NCI-H524 treated with DMSO at 0.1 percent for 48 hours (cell line): ENCODE measurements around the gene ST6GALNAC3.
"Not testable (repeated sequence)": the region's sequence is repeated elsewhere in the genome, so short reads cannot be mapped to it uniquely, and the experiment has no call there.

Experiments used
- DNase-seq: peaks from one replicate; lab custom pipeline; 2025; lab: John Stamatoyannopoulos, UW

Gene ST6GALNAC3

GRCh38 chr1:76074321-76075187 is at the start of gene ST6GALNAC3:
TSS of gene ST6GALNAC3 (plus strand) at chr1:76074746.
- peak; percentile 8 for DNase-seq

- no peak for DNase-seq
Observed at GRCh38 chr1:76027341-76027740, 47.2 kb upstream of the ST6GALNAC3 start.

DNA sequence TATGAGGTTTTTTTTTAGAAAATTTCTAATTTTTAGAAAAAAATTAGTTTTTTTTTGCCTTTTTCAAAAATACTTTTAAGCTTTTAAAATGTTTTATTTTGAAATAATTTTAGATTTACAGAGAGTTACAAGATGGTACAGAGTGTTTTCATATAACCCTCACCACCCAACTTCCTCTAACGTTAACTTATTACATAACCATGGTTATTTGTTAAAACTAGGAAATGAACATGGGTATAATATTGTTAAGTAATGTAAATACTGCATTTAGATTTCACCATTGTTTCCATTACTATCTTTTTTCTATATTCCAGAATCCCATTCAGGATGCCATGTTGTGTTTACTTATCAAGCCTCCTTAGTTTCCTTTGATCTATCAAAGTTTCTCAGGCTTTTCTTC is 45.2 kb upstream of the ST6GALNAC3 start:
- DNase-seq, result no peak

GRCh38 chr1:76031496-76031895 is 43.0 kb upstream of the ST6GALNAC3 start:
- no peak for DNase-seq

- DNase-seq, result no peak
Observed at GRCh38 chr1:76033800-76034475, 40.6 kb upstream of the ST6GALNAC3 start.

DNA sequence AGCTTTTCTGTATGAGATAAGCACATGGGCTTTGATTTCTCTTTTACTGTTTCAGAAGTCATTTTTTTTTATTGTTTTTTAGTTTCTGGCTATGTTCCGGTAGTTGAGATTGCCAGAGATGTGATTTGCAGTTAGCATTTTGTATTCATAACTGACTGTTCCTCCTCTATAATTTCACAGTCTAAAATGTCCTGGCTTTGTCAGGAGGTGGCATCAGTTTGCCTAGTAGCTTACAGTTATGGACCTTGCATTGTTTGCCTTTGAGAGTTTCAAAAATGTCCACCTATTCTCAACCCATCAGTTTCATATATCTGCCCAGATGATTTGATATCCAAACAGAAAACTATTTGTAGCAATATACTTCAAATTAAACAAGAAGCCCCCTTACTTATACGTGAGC is 39.5 kb upstream of the ST6GALNAC3 start:
- no peak for DNase-seq

DNA sequence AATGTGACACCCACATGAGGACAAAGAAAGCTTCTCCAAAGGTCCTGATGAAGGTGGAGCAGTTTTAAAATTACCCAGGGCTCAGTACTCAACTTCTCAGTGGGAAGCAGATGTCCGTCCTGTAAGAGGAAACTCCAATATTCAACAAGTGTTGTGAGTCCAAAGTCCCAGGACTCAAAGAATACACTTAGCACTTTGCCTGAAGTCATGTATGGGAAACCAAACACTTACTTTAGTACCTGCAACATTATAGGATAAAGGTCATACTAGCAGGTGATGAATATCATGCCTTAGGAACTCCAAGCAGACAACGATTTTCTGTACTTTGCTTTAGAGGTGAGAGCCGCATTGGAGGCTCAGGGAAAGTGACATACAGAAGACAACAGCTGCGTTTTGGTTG is 37.2 kb upstream of the ST6GALNAC3 start:
- no peak for DNase-seq

DNA sequence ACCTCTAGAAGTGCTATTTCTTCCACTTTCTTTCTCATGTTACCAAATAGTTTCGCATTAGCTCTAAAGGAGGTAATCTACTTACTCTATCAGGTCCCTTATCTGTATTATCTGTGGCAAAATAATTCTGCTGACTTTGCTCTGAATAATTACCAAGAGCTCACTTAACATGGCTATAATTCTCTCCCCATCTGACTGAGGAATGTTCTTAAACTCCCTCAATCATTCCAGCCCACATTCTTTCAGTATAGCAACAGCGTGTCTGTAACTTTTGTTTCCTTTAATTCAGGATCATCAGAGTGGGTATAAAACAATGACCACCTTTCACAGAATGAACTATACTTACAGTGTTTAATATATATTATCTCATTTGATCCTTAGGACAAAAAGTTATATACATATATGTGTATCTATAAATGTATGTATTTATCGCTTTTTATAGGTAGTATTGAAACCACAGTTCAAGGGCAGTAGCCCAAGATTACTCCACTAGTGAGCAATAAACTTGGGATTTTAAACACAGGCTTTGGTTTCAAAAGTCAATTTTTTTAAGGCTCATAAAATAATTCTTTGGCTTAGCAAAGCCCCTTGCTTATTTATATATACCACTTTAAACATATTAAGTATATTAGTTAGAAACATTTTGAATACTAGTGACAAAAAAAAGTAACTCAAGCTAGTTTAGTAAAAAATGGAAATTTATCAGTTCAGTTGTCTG is 36.1 kb upstream of the ST6GALNAC3 start:
- no peak for DNase-seq

DNA sequence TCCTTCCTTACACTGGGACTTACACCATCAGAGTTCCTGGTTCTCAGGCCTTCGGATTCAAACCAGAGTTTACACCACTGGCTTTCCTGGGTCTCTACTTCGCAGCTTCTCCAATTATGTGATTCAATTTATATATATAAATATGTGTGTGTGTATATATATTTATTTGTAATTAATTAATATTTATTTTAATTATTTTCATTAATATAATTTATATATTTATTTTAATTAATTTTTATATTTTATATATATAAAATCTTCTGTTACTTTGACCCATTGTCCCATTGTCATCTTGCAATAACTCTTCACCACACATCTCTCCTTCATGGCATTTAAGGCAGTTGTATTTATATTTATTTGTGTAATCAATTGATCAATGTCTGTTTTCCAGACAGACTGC is 28.4 kb upstream of the ST6GALNAC3 start:
- DNase-seq, result no peak

GRCh38 chr1:76048219-76048618 is 26.3 kb upstream of the ST6GALNAC3 start:
- no peak for DNase-seq

DNA sequence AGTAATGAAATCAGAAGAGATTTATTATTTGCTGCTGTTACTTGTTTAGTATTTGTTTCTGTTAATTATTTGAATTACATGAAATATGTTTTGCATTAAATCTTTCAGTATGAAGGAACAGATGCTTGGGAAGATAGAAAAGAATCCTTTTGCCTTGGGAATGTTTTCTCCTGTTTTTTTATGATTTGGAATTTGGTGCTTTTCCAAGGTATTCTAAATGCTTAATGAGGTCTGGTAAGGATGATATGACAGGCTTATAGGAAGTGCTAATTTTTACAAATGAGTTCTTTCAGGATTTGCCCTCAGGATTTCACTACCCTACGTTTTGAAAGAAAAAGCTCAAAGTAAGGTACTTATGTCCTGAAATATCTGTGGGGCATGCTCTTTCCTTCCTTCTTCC is 25.6 kb upstream of the ST6GALNAC3 start:
- DNase-seq, result no peak

- DNase-seq, result no peak
Observed at GRCh38 chr1:76049498-76049897, 25.0 kb upstream of the ST6GALNAC3 start.

DNA sequence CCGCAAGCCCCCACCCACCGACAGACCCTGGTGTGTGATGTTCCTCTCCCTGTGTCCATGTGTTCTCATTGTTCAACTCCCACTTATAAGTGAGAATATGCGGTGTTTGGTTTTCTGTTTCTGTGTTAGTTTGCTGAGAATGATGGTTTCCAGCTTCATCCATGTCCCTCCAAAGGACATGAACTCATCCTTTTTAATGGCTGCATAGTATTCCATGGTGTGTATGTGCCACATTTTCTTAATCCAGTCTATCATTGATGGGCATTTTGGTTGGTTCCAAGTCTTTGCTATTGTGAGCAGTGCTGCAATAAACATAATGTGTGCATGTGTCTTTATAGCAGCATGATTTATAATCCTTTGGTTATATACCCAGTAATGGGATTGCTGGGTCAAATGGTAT is 24.5 kb upstream of the ST6GALNAC3 start:
- DNase-seq, result not testable (repeated sequence)

DNA sequence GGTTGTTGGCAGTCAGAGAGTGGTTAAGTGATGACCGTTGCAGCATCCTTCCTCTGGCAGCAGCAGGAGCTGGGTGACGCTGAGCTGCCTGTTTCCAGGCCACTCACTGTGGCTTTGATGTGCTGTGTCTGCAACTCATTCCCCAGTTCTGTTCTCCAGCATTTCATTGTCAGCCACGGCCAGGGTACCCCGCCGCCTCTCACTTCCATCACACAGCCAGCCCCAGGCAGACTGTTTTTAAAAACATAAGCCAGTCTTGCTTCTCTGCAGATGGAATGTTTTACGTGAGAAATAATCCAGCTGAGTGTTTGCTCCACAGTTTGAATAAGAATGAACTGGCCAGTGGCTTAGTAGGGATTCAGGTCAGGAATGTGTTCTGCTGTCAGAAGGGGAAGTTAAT is 21.5 kb upstream of the ST6GALNAC3 start:
- no peak for DNase-seq

GRCh38 chr1:76054359-76054758 is 20.2 kb upstream of the ST6GALNAC3 start:
- DNase-seq, result no peak

DNA sequence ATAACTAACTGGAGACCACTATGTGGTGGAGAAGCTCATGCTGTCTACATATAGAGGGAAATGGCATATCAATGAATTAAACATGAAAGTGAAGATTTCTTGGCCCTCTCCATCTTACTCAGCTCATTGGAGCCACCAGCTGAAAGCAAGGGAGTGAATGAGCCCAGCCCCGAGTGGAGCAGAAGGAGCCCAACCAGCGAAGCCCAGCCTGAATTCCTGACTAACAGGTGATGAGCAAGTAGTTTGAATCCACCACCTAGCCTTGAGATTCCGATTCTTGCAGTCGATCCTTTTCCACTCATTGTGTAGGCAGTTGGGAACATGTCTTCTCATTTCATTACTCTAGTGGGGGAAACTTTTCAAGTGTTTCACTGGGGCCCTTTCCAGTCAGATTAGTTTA is 18.6 kb upstream of the ST6GALNAC3 start:
- no peak for DNase-seq

GRCh38 chr1:76059451-76059850 is 15.1 kb upstream of the ST6GALNAC3 start:
- DNase-seq, result no peak

DNA sequence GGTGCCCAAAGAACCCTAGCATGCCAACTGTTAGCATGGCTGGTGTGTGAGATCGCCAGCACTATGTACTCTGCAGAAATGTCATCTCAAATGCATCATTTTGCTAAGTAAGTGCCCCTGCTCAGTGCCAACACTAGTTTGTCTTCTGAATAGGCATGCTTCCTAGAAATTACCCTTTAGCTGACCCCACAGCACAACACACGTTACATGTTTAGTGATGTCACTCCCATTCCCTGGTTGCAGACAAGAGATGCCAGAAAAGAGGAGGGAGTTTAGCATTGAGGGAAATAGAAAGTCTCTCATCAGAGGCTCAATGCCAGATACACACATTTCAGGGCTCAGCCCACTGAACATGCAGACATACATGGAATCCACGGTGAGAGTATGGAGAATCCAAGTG is 9.3 kb upstream of the ST6GALNAC3 start:
- DNase-seq, result no peak

DNA sequence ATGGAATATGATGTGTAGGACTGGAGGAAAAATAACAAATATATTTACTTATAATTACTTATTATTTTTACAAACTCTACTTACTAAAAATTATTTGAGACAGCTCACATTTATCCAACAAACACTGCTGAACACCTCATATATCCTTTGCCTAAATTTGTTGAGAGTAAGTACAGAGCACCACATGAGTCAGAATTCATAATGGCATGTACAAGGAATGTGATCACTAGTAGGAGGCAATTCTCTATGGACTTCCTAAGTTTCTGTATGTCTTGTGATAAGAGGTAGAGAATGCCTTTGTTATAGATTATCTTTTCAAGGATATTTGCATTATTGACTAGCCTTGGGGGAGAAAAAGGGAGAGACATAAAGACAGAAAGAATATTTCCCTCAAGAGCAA is 8.2 kb upstream of the ST6GALNAC3 start:
- DNase-seq, result no peak

DNA sequence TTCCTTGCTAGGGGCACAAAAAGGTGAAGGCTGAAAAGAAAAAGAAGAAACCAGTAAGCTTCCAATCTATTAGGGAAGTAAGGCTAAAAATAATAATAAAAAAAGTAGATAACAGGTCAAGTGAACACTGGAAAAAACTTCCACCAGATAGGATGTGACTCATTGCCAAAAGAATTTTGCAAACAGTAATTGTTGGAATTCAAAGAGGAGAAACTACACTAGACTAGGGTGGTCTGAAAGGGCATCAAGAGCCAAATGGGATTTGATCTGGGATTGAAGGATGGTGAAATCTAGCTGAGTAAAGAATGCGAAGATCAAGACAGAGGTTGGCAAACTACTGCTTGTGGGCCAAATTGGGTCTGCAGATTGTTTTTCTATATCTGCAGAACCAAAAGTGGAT is 6.0 kb upstream of the ST6GALNAC3 start:
- DNase-seq, result no peak

DNA sequence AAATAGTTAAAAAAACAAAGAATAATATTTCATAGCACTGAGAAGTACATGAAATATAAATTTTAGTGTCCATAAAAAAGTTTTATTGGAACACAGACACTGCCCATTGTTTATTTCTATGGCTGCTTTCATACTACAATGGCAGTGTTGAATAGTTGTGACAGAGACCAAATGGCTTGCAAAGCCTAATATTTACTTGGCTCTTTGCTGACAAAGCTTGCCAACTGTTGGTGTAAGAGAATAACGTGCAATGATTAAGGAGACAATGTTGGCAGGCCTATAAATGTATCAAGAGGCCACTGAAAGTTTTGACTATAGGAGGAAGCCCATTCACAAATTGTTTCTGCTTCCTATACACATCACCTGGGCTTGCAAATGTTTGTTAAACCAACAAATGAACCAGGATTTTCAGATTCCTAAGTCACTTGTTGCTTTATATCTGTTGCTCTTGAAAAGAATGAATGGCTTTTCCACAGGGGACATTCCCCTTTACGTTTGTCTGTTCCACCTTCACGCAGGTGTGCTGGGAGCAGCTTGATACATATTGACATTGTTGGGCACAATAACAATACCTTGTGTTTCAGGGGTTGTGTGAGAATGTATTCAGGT is 5.5 kb upstream of the ST6GALNAC3 start:
- no peak for DNase-seq

DNA sequence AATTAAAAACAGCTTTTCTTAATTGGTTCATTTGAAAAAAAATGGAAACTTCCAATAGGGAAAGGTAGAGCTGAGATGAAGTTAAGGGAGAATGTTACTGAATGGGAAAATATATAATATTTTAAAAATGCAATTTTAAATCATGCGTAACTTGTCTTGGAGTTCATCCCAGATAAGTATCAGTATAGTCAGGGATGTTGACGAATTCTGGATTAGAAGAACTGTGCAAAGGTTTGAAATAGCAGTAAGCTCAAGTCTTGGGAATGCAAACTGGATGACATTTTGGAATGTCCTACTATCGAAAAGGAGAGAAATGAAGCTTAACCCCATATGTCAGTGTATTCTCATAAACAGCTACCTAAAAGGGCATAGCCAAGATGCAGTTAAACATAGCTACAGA is 4.0 kb upstream of the ST6GALNAC3 start:
- no peak for DNase-seq
